Dendritic cell treated with granulocyte-macrophage colony-stimulating factor and Interleukin-4, amounts not matched to agents 40 ng/mL and 50 ng/mL, for 4 days (primary cell): Measurements from ENCODE around the gene CCDC12.

ENCODE experiments used
- H3K27ac Mint-ChIP-seq: one replicate; pipeline ENCODE4 v1.8.0; 2022; ENCODE audit warnings: mild to moderate bottlenecking, mixed read lengths
- H3K27me3 Mint-ChIP-seq: one replicate; pipeline ENCODE4 v1.8.0; 2022; ENCODE audit warnings: mild to moderate bottlenecking, mixed read lengths
- H3K36me3 Mint-ChIP-seq: one replicate; pipeline ENCODE4 v1.8.0; 2022; ENCODE audit warnings: low read depth, mixed read lengths
- H3K4me1 Mint-ChIP-seq: one replicate; pipeline ENCODE4 v1.8.0; 2022; ENCODE audit warnings: low read depth, mixed read lengths
- H3K4me3 Mint-ChIP-seq: one replicate; pipeline ENCODE4 v1.8.0; 2022; ENCODE audit warnings: mild to moderate bottlenecking, moderate library complexity, mixed read lengths
- H3K9me3 Mint-ChIP-seq: one replicate; pipeline ENCODE4 v1.8.0; 2022; ENCODE audit warnings: mixed read lengths
- intact Hi-C: fragments of 100-400 bp; cut with micrococcal nuclease; formaldehyde crosslinking; loops from one replicate; pipeline ENCODE4 v1.15.0; 2022

CCDC12 gene

GRCh38 chr3:47011371-47011770 is 34.8 kb upstream of the CCDC12 start:
- Mint-ChIP-seq H3K36me3 (peaks cover 60% of the 10 kb centered on the region), H3K27me3 (no peaks in the 10 kb centered on the region), H3K4me3 (no peak overlapping the region), H3K27ac (no peak overlapping the region), H3K4me1 (peaks cover 8% of the 10 kb centered on the region), H3K9me3 (no peaks in the 10 kb centered on the region)
- intact Hi-C loops: no loop called here

DNA sequence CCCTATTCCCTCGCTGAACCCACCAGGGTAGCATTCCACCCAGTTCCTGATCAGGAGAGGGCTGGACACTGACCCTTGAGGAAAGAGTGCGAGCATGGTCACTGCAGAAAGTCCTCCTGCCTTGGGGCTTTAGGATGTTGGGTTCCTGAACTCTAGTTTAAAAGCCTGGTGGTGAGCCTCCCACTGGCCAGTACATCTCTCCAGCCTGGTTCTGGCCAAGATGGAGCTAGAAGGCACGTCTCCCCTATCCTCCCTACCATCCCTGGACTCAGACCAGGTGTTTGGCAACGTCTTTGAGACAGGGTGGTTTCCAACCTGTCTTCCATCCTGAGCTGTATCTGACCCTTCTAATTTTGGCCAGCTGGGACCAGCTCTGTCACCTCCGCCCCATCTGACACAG is 34.4 kb upstream of the CCDC12 start:
- Mint-ChIP-seq H3K4me3 (no peak overlapping the region), H3K27ac (peak overlapping the region; percentile 85), H3K36me3 (peaks cover 60% of the 10 kb centered on the region), H3K4me1 (peaks cover 8% of the 10 kb centered on the region), H3K9me3 (no peaks in the 10 kb centered on the region), H3K27me3 (no peaks in the 10 kb centered on the region)
- intact Hi-C loops: no loop called here

DNA sequence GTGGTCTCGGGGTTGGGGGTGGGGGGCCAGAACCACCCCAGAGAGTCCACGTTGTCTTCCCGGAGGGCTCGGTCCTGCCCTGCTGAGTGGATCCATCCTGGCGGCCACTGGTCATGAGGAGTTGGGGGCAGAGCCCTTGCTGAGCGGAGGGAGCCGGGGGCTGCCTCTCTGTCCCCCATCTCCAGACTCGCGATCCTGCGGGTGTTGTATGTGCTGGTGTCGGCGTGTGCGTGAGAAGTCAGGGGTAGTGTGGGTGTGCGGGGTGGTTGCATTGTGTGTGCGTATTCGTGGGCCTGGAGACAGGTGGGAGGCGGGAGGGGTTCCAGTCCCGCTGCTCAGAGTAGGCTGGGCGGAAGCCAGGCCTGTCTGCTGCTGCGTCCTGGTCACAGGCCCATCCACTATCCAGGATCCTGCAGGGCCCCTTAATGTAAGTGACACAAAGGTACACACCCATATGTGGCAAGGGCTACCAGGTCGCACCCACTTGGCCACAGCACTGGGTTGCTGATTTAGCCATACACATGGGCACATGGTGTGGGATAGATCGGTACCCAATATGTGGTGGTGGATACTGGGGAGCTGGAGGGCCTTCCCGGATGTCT is 33.7 kb upstream of the CCDC12 start:
- intact Hi-C loops: no loop called here
- H3K4me3 Mint-ChIP-seq: peak overlapping the region; percentile 73

GRCh38 chr3:47009225-47010110 is 32.9 kb upstream of the CCDC12 start:
- peak overlapping the region; percentile 73 for H3K4me3 Mint-ChIP-seq
- intact Hi-C loops: loop anchor here (1.0 kb wide), 1 partner anchor 30 kb away; the partner anchor contains the start of gene NBEAL2
- H3K27ac Mint-ChIP-seq: peak overlapping the region; percentile 85
- H3K36me3 Mint-ChIP-seq: peaks cover 60% of the 10 kb centered on the region
- H3K4me1 Mint-ChIP-seq: peaks cover 8% of the 10 kb centered on the region
- no peaks in the 10 kb centered on the region for H3K9me3 Mint-ChIP-seq
- no peaks in the 10 kb centered on the region for H3K27me3 Mint-ChIP-seq

More for the DNA sequence above, 33.7 kb upstream of the CCDC12 start:
- no peaks in the 10 kb centered on the region for H3K9me3 Mint-ChIP-seq
- H3K27me3 Mint-ChIP-seq: no peaks in the 10 kb centered on the region
- peaks cover 60% of the 10 kb centered on the region for H3K36me3 Mint-ChIP-seq
- peaks cover 8% of the 10 kb centered on the region for H3K4me1 Mint-ChIP-seq
- H3K27ac Mint-ChIP-seq: peak overlapping the region; percentile 85

- intact Hi-C loops: loop anchor here (1.0 kb wide), 1 partner anchor 30 kb away; the partner anchor contains the start of gene NBEAL2
Measured at GRCh38 chr3:47008851-47009224, 32.3 kb upstream of the CCDC12 start.

DNA sequence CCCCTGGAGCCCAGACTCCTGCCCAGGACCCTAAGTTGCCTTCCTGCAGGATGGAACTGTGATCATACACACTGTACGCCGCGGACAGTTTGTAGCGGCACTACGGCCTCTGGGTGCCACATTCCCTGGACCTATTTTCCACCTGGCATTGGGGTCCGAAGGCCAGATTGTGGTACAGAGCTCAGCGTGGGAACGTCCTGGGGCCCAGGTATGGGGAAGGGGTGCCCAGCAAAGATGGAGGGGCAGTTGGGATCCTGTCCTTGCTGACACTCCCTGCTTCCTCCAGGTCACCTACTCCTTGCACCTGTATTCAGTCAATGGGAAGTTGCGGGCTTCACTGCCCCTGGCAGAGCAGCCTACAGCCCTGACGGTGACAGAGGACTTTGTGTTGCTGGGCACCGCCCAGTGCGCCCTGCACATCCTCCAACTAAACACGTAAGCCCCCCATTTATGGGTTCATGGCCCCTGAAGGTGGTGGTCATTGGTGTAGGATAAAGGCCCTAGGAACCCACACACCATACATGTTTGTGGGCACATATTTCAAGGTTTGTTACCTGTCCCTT is 31.8 kb upstream of the CCDC12 start:
- Mint-ChIP-seq H3K27ac (no peak overlapping the region), H3K27me3 (no peaks in the 10 kb centered on the region), H3K36me3 (peaks cover 60% of the 10 kb centered on the region), H3K9me3 (no peaks in the 10 kb centered on the region), H3K4me1 (peaks cover 8% of the 10 kb centered on the region), H3K4me3 (no peak overlapping the region)
- intact Hi-C loops: no loop called here

More at GRCh38 chr3:47008851-47009224, 32.3 kb upstream of the CCDC12 start:
- H3K4me3 Mint-ChIP-seq: peak overlapping the region; percentile 13
- peaks cover 60% of the 10 kb centered on the region for H3K36me3 Mint-ChIP-seq
- H3K27me3 Mint-ChIP-seq: no peaks in the 10 kb centered on the region
- H3K4me1 Mint-ChIP-seq: peaks cover 8% of the 10 kb centered on the region
- no peaks in the 10 kb centered on the region for H3K9me3 Mint-ChIP-seq
- no peak overlapping the region for H3K27ac Mint-ChIP-seq

GRCh38 chr3:47007482-47008233 is 31.1 kb upstream of the CCDC12 start:
- Mint-ChIP-seq H3K4me1 (peaks cover 8% of the 10 kb centered on the region), H3K9me3 (no peaks in the 10 kb centered on the region), H3K36me3 (peaks cover 64% of the 10 kb centered on the region), H3K4me3 (no peak overlapping the region), H3K27me3 (no peaks in the 10 kb centered on the region), H3K27ac (no peak overlapping the region)
- intact Hi-C loops: no loop called here

GRCh38 chr3:47007001-47007400 is 30.5 kb upstream of the CCDC12 start:
- no peaks in the 10 kb centered on the region for H3K9me3 Mint-ChIP-seq
- no peak overlapping the region for H3K27ac Mint-ChIP-seq
- peaks cover 8% of the 10 kb centered on the region for H3K4me1 Mint-ChIP-seq
- no peak overlapping the region for H3K4me3 Mint-ChIP-seq
- H3K27me3 Mint-ChIP-seq: no peaks in the 10 kb centered on the region
- H3K36me3 Mint-ChIP-seq: peaks cover 71% of the 10 kb centered on the region
- intact Hi-C loops: no loop called here

DNA sequence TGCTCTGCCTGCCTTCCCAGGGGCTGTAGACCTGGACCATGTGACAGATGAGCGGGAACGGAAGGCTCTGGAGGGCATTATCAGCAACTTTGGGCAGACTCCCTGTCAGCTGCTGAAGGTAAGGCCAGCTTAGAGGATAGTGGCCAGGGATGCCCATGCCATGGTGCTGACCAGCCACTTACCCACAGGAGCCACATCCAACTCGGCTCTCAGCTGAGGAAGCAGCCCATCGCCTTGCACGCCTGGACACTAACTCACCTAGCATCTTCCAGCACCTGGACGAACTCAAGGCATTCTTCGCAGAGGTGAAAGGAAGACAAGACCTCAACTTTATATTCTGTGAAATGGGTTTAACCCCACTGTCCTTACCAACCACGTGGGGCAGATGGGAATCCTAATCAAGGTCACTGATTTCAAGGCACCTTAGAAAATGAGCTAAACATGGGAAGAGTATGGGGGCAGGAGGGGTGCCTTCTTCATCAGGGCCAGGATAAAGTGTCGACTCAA is 29.7 kb upstream of the CCDC12 start:
- peaks cover 79% of the 10 kb centered on the region for H3K36me3 Mint-ChIP-seq
- no peaks in the 10 kb centered on the region for H3K9me3 Mint-ChIP-seq
- intact Hi-C loops: no loop called here

GRCh38 chr3:47005212-47006144 is 28.9 kb upstream of the CCDC12 start:
- Mint-ChIP-seq H3K27me3 (no peaks in the 10 kb centered on the region), H3K4me1 (peaks cover 8% of the 10 kb centered on the region), H3K27ac (peak overlapping the region; percentile 2), H3K9me3 (no peaks in the 10 kb centered on the region), H3K36me3 (peaks cover 86% of the 10 kb centered on the region), H3K4me3 (no peak overlapping the region)
- intact Hi-C loops: no loop called here

More for the DNA sequence above, 29.7 kb upstream of the CCDC12 start:
- Mint-ChIP-seq H3K4me3 (no peak overlapping the region), H3K4me1 (peaks cover 8% of the 10 kb centered on the region), H3K27me3 (no peaks in the 10 kb centered on the region), H3K27ac (peak overlapping the region; percentile 2)

DNA sequence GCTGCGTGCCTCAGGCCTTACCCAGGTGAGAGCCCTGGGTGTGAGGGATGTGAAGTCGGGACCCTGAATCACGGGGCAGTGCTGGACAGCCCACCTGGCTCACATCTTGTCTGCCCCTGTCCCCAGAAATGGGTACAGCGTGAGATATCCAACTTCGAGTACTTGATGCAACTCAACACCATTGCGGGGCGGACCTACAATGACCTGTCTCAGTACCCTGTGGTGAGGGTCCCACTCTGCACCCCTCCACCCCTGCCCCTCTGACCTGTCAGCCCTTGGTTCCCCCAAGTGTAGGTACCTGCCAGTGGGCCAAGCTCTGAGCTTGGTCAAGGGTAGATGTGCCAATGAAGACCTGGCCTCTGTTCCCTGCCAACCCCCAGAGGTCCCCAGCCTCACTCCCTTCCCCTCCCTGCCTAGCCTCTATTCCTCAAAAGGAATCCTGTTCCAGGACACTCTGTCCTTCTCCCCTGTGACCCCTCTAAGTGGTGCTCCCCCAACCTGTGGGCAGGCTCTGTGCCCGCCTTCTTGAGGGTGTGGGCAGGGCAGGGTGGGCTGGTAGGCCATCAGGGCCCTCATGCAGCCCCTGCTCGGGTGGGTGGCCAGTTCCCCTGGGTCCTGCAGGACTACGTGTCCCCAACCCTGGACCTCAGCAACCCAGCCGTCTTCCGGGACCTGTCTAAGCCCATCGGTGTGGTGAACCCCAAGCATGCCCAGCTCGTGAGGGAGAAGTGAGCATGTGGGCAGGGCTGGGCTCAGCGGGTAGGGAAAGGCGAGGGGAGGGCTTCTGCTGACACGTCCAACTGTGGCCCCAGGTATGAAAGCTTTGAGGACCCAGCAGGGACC is 28.0 kb upstream of the CCDC12 start:
- Mint-ChIP-seq H3K4me3 (no peak overlapping the region), H3K27me3 (no peaks in the 10 kb centered on the region), H3K4me1 (peaks cover 8% of the 10 kb centered on the region), H3K36me3 (peaks cover 88% of the 10 kb centered on the region), H3K9me3 (no peaks in the 10 kb centered on the region), H3K27ac (no peak overlapping the region)
- intact Hi-C loops: no loop called here
